ENCODE measurements around the gene PAX5.
"Not testable (repeated sequence)": the region's sequence is repeated elsewhere in the genome, so short reads cannot be mapped to it uniquely, and the experiment has no call there.

DNA sequence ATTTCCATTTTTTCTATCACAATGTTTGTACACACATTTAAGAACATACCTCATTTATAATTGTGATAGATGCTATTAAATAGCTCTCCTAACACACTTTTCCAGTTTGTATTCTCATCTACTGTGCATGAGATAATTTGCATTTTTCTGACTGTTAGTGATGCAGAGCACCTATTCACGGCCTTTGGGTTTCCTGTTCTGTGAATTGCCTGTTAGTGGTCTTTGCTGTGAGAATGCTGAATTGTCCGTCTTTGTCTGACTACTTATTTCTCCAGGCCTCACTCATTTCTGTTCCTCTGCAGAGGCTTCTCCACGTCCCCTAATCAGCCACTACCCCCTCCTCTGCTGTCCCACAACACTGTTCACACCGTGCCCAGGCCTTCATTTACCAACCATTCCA lies 40.7 kb upstream of the PAX5 start:
- TF ChIP-seq POLR2A (IDR thresholded peaks at IDR 0.05): not testable (repeated sequence)
- TF ChIP-seq, protein P1, sequence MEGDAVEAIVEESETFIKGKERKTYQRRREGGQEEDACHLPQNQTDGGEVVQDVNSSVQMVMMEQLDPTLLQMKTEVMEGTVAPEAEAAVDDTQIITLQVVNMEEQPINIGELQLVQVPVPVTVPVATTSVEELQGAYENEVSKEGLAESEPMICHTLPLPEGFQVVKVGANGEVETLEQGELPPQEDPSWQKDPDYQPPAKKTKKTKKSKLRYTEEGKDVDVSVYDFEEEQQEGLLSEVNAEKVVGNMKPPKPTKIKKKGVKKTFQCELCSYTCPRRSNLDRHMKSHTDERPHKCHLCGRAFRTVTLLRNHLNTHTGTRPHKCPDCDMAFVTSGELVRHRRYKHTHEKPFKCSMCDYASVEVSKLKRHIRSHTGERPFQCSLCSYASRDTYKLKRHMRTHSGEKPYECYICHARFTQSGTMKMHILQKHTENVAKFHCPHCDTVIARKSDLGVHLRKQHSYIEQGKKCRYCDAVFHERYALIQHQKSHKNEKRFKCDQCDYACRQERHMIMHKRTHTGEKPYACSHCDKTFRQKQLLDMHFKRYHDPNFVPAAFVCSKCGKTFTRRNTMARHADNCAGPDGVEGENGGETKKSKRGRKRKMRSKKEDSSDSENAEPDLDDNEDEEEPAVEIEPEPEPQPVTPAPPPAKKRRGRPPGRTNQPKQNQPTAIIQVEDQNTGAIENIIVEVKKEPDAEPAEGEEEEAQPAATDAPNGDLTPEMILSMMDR (IDR thresholded peaks at IDR 0.05): not testable (repeated sequence)

Data from esophagus squamous epithelium (tissue), 4 donors.